HG03342 (cell line): ENCODE results near the gene TFEB.

Experiments used
- ATAC-seq: cut with Tn5 transposase; IDR thresholded peaks from one replicate; pipeline ENCODE4 v1.9.1; 2021; ENCODE audit warnings: mild to moderate bottlenecking, moderate library complexity; ENCODE audit not compliant: unreplicated experiment

Gene TFEB

GRCh38 chr6:41642090-41642959 lies 93.1 kb downstream of the TFEB start:
- no peak for ATAC-seq

GRCh38 chr6:41641352-41641925 lies 94.0 kb downstream of the TFEB start:
- no peak for ATAC-seq

- ATAC-seq, result no peak
Observed at GRCh38 chr6:41640426-41640825, 95.0 kb downstream of the TFEB start.

GRCh38 chr6:41639809-41640371 lies 95.5 kb downstream of the TFEB start:
- ATAC-seq, result no peak

GRCh38 chr6:41638935-41639808 lies 96.2 kb downstream of the TFEB start:
- ATAC-seq, result no peak

GRCh38 chr6:41638002-41638934 lies 97.1 kb downstream of the TFEB start, which contains the start of gene MDFI:
Gene MDFI, plus strand, starts transcription at chr6:41638468. Its CDS starts 282 bp downstream, at chr6:41638750.
- ATAC-seq, result no peak

- ATAC-seq, result no peak
Observed at GRCh38 chr6:41637194-41638001, 98.0 kb downstream of the TFEB start.

- ATAC-seq, result no peak
Observed at GRCh38 chr6:41636833-41637193, 98.6 kb downstream of the TFEB start.

- no peak for ATAC-seq
Observed at GRCh38 chr6:41635365-41635764, 100.0 kb downstream of the TFEB start.

- no peak for ATAC-seq
Observed at GRCh38 chr6:41634657-41635056, 100.8 kb downstream of the TFEB start.
